ENCODE measurements around the gene GHDC. TPM values are rescaled to one million over a fixed set of nuclear protein-coding genes. Genes with fewer than 3 reads are reported as not detected.
"Not testable (repeated sequence)": the region's sequence is repeated elsewhere in the genome, so short reads cannot be mapped to it uniquely, and the experiment has no call there.

Gene GHDC
- total RNA-seq, 1 donor from 2014 or later = 22.7 TPM

DNA sequence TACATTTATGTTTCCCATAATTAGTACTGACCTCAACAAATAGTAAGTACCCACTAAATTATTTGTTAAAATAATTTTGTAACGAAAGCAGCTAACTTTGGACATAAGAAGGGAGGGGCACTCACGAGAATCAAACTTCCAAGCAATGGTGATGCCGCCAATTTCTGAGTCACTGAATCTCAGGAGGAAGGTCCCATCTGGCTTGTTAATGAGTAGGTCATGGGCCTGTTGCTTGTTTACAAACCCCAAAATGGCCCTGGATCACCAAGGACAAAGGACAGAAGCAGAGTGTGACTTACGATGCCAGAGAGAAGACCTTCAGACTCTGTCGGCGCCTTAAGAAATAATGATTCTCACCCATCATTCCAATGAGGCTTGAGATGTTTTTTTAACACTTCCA, 15.8 kb upstream of the GHDC start:
- intact Hi-C loops (cut with DNase I) = loop anchor here (10.0 kb wide), 1 partner anchor 585 kb away; the partner anchor contains the start of genes CNTD1 and COA3
- DNase-seq (ENCODE audit: low spot score) (no peak), ATAC-seq (peak; percentile 38)

DNA sequence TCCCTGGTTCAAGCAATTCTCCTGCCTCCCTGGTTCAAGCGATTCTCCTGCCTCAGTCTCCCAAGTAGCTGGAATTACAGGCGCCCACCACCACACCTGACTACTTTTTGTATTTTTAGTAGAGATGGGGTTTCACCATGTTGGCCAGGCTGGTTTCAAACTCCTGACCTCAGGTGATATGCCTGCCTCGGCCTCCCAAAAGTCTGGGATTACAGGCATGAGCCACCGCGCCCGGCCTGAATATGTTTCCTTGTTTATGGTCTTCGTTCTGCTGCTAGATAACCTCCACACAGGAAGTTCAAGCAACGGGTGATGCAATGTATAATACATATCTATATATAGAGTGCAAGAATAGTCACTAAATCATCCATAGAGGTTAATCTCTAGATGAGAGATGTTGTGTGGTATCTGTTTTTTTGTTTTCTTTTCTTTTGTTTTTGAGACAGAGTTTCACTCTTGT, 11.9 kb upstream of the GHDC start:
- ATAC-seq; DNase-seq (ENCODE audit: low spot score); intact Hi-C loops (cut with DNase I): not testable (repeated sequence)

DNA sequence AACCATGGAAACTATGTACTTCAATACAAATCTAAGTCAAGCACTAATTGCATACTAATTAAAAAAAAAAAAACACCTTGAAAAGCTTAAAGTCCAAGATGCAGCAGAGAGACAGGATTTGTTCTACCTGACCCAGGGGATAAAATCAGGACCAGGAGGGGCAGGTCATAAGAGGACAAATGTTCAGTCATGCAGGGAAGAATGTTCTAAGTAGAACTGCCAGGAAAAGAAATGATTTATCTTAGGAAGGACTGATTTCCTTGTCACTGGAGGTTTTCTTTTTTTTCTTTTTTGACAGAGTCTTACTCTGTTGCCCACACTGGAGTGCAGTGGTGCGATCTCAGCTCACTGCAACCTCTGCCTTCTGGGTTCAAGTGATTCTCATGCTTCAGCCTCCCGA, 9.1 kb upstream of the GHDC start:
- ATAC-seq = no peak
- intact Hi-C loops (cut with DNase I) = no loop called here
- DNase-seq (ENCODE audit: low spot score) = no peak

DNA sequence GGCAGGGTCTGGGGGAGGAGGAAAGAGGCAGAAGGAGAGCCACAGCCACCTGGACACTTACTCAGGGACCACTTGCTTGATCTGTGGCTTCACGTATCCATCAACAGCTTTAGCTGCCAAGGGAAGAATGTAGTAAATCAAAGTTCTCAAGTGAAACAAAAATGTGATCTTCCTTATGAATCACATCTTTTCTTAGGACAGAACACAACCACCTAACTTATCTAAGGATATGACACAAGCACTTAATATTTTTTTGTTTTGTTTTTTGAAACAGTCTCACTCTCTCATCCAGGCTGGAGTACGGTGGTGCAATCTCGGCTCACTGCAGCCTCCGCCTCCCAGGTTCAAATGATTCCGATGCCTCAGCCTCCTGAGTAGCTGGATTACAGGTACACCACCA, 8.4 kb upstream of the GHDC start:
- intact Hi-C loops (cut with DNase I) = no loop called here
- ATAC-seq (no peak), DNase-seq (ENCODE audit: low spot score) (no peak)

GRCh38 chr17:42202159-42202558, 7.9 kb upstream of the GHDC start:
- ATAC-seq = no peak
- intact Hi-C loops (cut with DNase I) = no loop called here
- DNase-seq (ENCODE audit: low spot score) = no peak

DNA sequence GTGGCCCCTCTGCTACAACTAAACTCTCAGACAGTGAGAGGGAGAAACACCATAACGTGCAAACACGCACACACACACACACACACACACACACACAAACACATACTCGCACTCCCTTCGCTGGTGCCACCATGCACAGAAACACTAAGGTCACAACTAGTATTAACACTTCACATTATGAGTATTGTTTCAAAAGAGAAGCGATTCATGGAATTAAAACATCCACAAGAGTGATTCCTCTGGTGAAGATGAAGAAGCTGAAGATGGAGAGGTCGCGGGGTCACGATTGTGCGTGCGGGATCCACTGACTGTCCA, 7.1 kb upstream of the GHDC start:
- intact Hi-C loops (cut with DNase I) = no loop called here
- ATAC-seq (no peak), DNase-seq (ENCODE audit: low spot score) (no peak)

GRCh38 chr17:42200706-42201457, 6.6 kb upstream of the GHDC start:
- DNase-seq (ENCODE audit: low spot score) = no peak
- ATAC-seq = no peak
- intact Hi-C loops (cut with DNase I) = no loop called here

GRCh38 chr17:42199416-42200011, 5.2 kb upstream of the GHDC start:
- ATAC-seq (no peak), DNase-seq (ENCODE audit: low spot score) (no peak)
- intact Hi-C loops (cut with DNase I) = no loop called here

DNA sequence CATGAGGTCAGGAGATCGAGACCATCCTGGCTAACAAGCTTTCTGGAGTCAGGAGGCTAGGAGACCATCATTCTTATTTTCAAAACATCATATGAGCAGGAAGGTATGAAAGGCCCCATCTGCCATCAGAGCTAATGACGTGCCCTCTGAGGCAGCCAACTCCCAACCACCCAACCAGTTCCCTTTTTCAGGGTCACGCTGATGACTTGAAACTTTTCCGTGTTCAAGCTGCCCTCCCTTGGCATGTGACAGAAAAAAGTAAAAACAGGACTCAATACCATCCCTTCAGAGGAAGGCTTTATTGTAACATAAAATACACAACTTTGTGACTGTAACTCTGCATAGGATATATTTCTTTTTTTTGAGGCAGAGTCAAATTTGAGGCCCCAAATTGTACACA, 4.6 kb upstream of the GHDC start:
- intact Hi-C loops (cut with DNase I) = no loop called here
- ATAC-seq (peak; percentile 33), DNase-seq (ENCODE audit: low spot score) (no peak)

DNA sequence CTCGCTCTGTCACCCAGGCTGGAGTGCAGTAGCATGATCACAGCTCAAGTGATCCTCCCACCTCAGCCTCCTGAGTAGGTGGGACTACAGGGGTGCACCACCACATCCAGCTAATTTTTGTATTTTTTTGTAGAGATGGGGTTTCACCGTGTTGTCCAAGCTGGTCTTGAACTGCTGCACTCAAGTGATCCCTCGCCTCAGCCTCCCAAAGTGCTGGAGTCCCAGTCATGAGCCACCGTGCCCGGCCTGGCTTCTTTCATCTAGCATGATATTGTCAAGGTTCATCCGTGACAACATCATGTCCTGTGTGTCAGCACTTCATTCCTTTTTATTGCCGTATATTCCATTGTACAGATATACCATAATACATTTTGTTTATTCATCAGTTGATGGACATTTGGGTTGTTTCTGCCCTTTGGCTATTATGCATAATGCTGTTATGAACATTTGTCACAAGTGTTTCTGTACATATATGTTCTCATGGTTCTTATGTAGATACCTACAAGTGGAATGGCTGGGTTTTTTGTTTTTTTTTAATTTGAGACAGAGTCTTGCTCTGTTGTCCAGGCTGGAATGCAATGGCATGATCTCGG, 3.4 kb upstream of the GHDC start:
- ATAC-seq (no peak), DNase-seq (ENCODE audit: low spot score) (no peak)
- intact Hi-C loops (cut with DNase I) = no loop called here

DNA sequence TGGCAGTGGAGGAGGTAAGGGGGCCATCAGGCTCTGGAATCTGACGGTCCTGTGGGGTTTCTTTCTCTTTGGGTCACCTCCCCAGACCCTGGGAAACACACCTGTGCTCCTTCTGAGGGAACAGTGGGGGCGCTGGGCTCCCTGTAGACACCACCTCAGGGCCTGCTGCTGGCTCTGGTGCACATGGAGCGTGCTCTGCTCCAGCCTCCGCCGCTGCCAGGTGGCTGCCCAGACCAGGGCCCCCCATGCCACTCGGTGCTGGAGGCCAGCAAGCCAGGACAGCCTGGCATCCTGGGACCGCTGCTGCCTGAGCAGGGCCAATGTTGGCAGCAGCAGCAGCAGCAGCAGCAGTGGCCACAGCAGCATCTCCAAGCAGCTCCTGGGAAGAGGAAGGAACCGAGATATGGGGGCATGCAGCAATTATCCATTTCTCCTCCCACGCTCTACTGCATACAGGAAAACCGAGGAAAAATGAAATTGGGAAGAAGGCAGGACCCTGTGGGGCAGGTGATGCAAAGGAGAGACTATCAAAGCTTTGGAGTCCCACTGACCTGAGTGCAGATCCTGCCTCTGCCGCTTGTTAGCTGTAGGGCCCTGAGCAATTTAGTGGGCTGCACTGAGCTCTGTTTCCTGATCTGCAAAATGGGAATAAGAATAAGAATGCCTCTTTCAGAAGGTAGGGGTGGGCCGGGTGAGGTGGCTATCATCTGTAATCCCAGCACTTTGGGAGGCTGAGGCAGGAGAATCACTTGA, 902 bp downstream of the GHDC start:
- DNase-seq (ENCODE audit: low spot score) = no peak
- ATAC-seq = no peak
- intact Hi-C loops (cut with DNase I) = no loop called here

GRCh38 chr17:42192189-42193126, 1.8 kb downstream of the GHDC start:
- ATAC-seq = no peak
- intact Hi-C loops (cut with DNase I) = no loop called here
- DNase-seq (ENCODE audit: low spot score) = no peak

GRCh38 chr17:42191275-42191608, 3.1 kb downstream of the GHDC start:
- no peak for ATAC-seq
- no peak for DNase-seq (ENCODE audit: low spot score)
- intact Hi-C loops (cut with DNase I) = no loop called here

- ATAC-seq = no peak
- intact Hi-C loops (cut with DNase I) = no loop called here
These were observed 3.6 kb downstream of the GHDC start for GRCh38 chr17:42190491-42191274.

GRCh38 chr17:42189651-42189965, 4.7 kb downstream of the GHDC start:
- DNase-seq (ENCODE audit: low spot score) (no peak), ATAC-seq (no peak)
- intact Hi-C loops (cut with DNase I) = no loop called here

More at GRCh38 chr17:42190491-42191274, 3.6 kb downstream of the GHDC start:
- no peak for DNase-seq (ENCODE audit: low spot score)

DNA sequence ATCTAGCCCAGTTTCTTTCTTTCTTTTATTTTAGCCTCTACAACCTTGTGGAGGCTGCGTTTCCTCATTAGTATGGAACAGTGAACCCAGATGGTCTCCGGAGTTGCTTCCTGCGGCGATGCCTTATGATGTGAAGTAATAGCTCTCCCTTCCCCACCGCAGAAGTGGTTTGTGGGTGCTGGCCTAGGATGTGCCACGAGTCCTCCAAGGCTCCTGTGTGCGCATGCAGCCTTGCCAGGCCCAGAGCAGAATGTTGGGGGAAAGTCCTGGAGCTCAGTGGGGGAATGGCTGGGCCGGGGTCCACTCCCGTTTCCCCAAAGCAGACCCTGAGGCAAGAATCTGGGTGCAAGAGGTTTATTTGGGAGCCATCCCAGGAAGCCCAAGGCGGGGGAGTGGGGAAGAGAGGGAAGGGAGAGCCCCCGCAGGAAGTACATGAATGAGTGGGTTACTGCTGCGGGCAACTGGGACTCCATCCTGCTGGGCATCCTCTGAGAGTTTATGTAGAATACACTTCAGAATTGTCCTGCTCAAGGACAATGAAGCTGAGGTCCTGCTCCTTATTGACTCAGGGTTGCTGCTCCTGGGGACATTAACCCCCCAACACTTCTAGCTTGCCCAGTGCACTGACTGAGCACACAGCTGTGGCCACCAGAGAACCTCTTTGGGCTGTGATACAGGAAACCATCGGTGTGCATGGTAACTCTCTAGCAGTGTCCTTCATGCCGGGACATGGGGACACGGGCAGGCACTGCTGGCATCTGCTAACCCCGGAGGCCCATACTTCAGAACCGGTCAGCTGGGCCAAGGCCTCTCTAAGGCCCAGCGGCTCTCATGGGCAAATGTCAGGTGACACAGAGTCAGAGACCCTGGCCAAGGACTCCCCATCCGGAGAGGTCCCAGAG, 5.3 kb downstream of the GHDC start:
- intact Hi-C loops (cut with DNase I) = no loop called here
- DNase-seq (ENCODE audit: low spot score) (no peak), ATAC-seq (no peak)

DNA sequence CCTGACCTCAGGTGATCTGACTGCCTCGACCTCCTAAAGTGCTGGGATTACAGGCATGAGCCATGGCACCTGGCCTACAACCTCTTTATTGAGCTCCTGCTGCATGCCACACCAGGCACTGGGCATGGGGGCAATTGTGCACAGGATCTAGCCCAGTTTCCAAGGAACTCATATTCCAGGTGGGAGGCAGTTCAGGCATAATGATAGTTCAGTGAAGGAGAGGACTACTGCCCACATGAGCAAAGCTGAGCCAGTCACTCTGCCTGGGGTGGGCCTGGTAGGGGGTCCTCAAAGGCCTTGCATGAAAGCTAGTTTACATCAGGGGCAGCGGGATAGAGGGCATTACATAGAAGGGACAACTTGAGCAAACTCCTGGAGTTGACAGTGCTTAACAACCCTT, 6.5 kb downstream of the GHDC start:
- no peak for DNase-seq (ENCODE audit: low spot score)
- ATAC-seq = no peak
- intact Hi-C loops (cut with DNase I) = no loop called here

Data from sciatic nerve (tissue), 2 donors.